GM12864 (cell line): ENCODE data around the gene KIF13A.

Experiments used
- DNase-seq: peaks from one replicate; pipeline ENCODE4 v3.0.0-alpha.2; 2011; ENCODE audit warnings: low read depth
- H3K4me3 ChIP-seq: 2 replicates; pipeline ENCODE4 v1.5.1; 2011; ENCODE audit warnings: mild to moderate bottlenecking, low read depth, low read length, control low read depth
- CTCF ChIP-seq: IDR thresholded peaks from 2 replicates; pipeline ENCODE4 v1.5.1; 2011; ENCODE audit warnings: low read depth, mild to moderate bottlenecking, moderate library complexity, low read length, control low read depth, inconsistent platforms; ENCODE audit errors: missing control alignments

The KIF13A gene

GRCh38 chr6:17719323-17720041 is 268.0 kb downstream of the KIF13A start:
- TF ChIP-seq CTCF: no peak
- DNase-seq: no peak
- H3K4me3 ChIP-seq: no peak overlapping the region

GRCh38 chr6:17716221-17716620 is 271.2 kb downstream of the KIF13A start:
- no peak for TF ChIP-seq CTCF
- no peak for DNase-seq
- no peak overlapping the region for H3K4me3 ChIP-seq

GRCh38 chr6:17714879-17715851 is 272.3 kb downstream of the KIF13A start:
- DNase-seq: no peak
- no peak for TF ChIP-seq CTCF
- no peak overlapping the region for H3K4me3 ChIP-seq

- no peak overlapping the region for H3K4me3 ChIP-seq
- no peak for TF ChIP-seq CTCF
- DNase-seq: no peak
Observed at GRCh38 chr6:17714177-17714576, 273.3 kb downstream of the KIF13A start.

DNA sequence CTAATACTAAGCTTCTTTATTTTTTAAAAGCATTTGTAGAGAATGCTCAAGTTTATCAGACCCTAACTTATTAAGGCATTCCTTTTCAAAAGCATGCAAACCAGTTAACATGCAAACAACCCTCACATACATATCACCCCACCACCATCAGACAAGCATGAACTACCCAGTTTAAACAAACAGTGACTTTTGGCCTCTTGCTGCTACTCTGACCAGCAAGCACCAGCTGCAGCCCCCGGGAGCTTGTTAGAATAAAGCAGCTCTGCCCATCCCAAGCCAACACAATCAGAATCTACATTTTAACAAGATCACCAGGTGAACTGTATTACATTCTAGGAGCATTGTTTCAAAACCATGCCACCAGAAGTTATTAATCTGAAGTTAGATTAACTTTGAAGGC is 274.9 kb downstream of the KIF13A start:
- H3K4me3 ChIP-seq: no peak overlapping the region
- TF ChIP-seq CTCF: no peak
- no peak for DNase-seq

GRCh38 chr6:17710331-17710730 is 277.1 kb downstream of the KIF13A start:
- H3K4me3 ChIP-seq: no peak overlapping the region
- no peak for TF ChIP-seq CTCF
- no peak for DNase-seq
